Measurements from ENCODE around the gene GSTP1. TPM values are rescaled to one million over a fixed set of nuclear protein-coding genes. Genes with fewer than 3 reads are reported as not detected.

The GSTP1 gene
- total RNA-seq, 3 donors from 2014 or later, result 284 to 441 (median 325) TPM

- intact Hi-C loops (cut with DNase I, micrococcal nuclease), result no loop called here
- Histone ChIP-seq H3K9me3 (no peaks in the 10 kb centered on the region), H3K4me1 (ENCODE audit: low read depth) (peaks cover 8% of the 10 kb centered on the region), H3K36me3 (ENCODE audit: low read depth) (peaks cover 4% of the 10 kb centered on the region), H3K4me3 (no peak overlapping the region)
- no peak for TF ChIP-seq CTCF (IDR thresholded peaks at IDR 0.05)
- no peak for ATAC-seq
- DNase-seq, result peak in 1 of 3 donors; percentile 58
Observed at GRCh38 chr11:67612751-67613150, 29.1 kb downstream of the GSTP1 start.

GRCh38 chr11:67613313-67613959 lies 29.8 kb downstream of the GSTP1 start:
- ATAC-seq (no peak), DNase-seq (peak in 1 of 3 donors; percentile 51)
- Histone ChIP-seq H3K36me3 (ENCODE audit: low read depth) (peaks cover 4% of the 10 kb centered on the region), H3K4me1 (ENCODE audit: low read depth) (peaks cover 5% of the 10 kb centered on the region), H3K9me3 (no peaks in the 10 kb centered on the region), H3K4me3 (no peak overlapping the region)
- intact Hi-C loops (cut with DNase I, micrococcal nuclease), result no loop called here
- TF ChIP-seq CTCF (IDR thresholded peaks at IDR 0.05), result no peak

- intact Hi-C loops (cut with DNase I, micrococcal nuclease), result no loop called here
- ATAC-seq, result peak; percentile 84
Observed at GRCh38 chr11:67613960-67614715, 30.5 kb downstream of the GSTP1 start.

DNA sequence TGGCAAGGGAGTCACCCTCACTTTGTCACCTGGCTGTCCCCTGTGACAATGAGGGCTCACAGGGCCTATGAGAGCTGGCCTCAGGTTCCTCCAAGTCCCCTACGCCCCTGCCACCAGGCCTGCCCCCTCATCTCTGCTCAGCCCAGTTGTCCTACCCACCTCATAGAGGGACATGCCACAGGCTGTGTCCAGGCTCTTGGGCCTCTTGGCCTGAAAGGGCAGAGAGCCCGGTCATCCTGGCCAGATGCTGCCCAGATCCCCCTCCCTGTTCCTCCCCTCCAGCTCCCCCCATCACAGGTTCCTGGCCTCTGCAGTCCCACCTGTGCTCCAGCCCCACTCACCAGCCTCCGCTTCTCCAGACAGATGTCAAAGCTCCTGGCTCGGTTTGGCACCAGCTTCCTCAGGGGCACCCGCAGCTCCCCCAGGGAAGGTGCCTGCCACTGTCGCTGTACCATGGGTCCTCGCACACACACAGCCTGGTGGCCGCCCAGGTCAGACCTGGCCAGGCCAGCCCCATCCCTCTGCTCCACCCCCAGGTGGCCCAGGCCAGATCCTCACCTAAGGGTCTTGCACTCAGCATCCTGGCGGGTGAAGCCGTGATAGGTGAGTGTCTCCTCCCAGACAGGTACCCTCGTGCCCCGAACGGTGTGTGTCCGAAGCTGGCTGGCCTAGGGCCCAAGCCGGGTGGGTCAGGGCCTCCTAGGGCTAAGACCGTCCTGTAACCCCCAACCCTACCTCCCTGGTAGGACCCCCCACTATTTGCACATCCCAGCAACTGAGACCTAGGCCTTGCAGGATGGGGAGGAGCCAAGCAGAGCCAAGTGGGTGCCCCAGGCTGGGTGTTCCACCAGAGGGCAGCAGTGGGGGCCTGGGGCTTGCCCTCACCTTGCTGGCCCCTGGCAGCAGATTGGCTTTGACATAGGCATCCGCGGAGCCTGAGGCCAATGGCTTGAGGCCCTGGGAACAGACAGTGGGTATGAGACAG lies 31.4 kb downstream of the GSTP1 start:
- ATAC-seq, result peak; percentile 75
- peak; percentile 67 to 79 (median 73) for DNase-seq
- H3K4me3 ChIP-seq, result no peak overlapping the region

More at GRCh38 chr11:67613960-67614715, 30.5 kb downstream of the GSTP1 start:
- peak; percentile 73 to 86 (median 78) for DNase-seq
- H3K36me3 ChIP-seq (ENCODE audit: low read depth), result peaks cover 4% of the 10 kb centered on the region
- TF ChIP-seq CTCF (IDR thresholded peaks at IDR 0.05), result peak; percentile 35
- peaks cover 5% of the 10 kb centered on the region for H3K4me1 ChIP-seq (ENCODE audit: low read depth)
- no peaks in the 10 kb centered on the region for H3K9me3 ChIP-seq
- no peak overlapping the region for H3K4me3 ChIP-seq

More for the DNA sequence above, 31.4 kb downstream of the GSTP1 start:
- peaks cover 4% of the 10 kb centered on the region for H3K36me3 ChIP-seq (ENCODE audit: low read depth)
- peak; percentile 44 for TF ChIP-seq CTCF (IDR thresholded peaks at IDR 0.05)
- H3K4me1 ChIP-seq (ENCODE audit: low read depth), result peaks cover 5% of the 10 kb centered on the region
- intact Hi-C loops (cut with DNase I, micrococcal nuclease), result no loop called here
- H3K9me3 ChIP-seq, result no peaks in the 10 kb centered on the region
